ENCODE results near the gene PRKCB.

Gene PRKCB

GRCh38 chr16:23981429-23982399, 145.9 kb downstream of the PRKCB start:
- DNase-seq (ENCODE audit: low spot score) = no peak
- Histone ChIP-seq H3K4me3 (no peak overlapping the region), H3K27ac (no peak overlapping the region)
- TF ChIP-seq CTCF (IDR thresholded peaks at IDR 0.05) = no peak

GRCh38 chr16:23986455-23986854, 150.7 kb downstream of the PRKCB start:
- DNase-seq (ENCODE audit: low spot score) = no peak
- Histone ChIP-seq H3K4me3 (no peak overlapping the region), H3K27ac (no peak overlapping the region)
- no peak for TF ChIP-seq CTCF (IDR thresholded peaks at IDR 0.05)

- H3K4me3 ChIP-seq = no peak overlapping the region
- no peak overlapping the region for H3K27ac ChIP-seq
- TF ChIP-seq CTCF (IDR thresholded peaks at IDR 0.05) = no peak
- DNase-seq (ENCODE audit: low spot score) = no peak
Observed at GRCh38 chr16:23987443-23987842, 151.7 kb downstream of the PRKCB start.

GRCh38 chr16:23990507-23990906, 154.7 kb downstream of the PRKCB start:
- no peak overlapping the region for H3K4me3 ChIP-seq
- no peak for DNase-seq (ENCODE audit: low spot score)
- TF ChIP-seq CTCF (IDR thresholded peaks at IDR 0.05) = no peak
- H3K27ac ChIP-seq = no peak overlapping the region

- DNase-seq (ENCODE audit: low spot score) = no peak
- Histone ChIP-seq H3K4me3 (no peak overlapping the region), H3K27ac (no peak overlapping the region)
- no peak for TF ChIP-seq CTCF (IDR thresholded peaks at IDR 0.05)
Observed at GRCh38 chr16:23991066-23991465, 155.3 kb downstream of the PRKCB start.

DNA sequence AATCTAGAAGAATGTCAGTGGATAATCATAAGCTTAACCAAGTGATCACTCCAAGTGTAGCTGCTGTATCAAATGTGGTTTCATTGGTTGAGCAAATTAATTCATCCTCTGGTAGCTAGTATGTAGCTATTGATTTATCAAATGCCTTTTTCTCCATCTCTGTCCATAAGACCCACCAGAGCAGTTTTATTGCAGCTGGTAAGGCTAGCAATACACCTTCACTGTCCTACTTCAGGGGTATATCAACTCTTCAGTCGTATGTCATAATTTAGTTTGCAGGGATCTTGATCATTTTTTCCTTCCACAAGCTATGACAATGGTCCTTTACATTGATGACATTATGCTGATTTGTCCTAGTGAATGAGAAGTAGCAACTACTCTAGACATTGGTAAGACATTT, 158.8 kb downstream of the PRKCB start:
- DNase-seq (ENCODE audit: low spot score) = no peak
- no peak for TF ChIP-seq CTCF (IDR thresholded peaks at IDR 0.05)
- Histone ChIP-seq H3K4me3 (no peak overlapping the region), H3K27ac (no peak overlapping the region)
